ENCODE data around the gene CHN2.
"Not testable (repeated sequence)": the region's sequence is repeated elsewhere in the genome, so short reads cannot be mapped to it uniquely, and the experiment has no call there.

The CHN2 gene

DNA sequence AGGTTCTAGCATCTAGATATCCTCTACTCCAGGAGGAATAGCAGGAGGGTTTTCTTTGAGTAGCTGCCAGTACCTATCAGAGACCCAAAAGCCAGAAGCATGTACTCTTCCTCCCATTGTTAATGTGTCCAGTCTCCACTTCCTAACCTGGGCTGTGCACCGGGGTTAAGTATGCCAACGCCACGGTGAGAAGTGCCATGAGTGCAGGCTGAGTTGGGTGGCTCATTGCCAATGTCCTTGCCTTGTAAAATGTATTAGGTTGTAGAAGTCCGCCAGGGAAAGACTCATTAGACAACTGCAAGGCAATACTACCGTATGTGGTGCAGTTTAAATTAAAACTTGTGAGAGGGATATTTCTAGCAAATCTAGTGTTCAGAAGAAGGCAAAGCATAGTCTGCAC is 314.0 kb downstream of the CHN2 start:
- H3K9ac ChIP-seq (ENCODE audit: low read depth, low read length), result no peak overlapping the region
- no peaks in the 10 kb centered on the region for H3K9me3 ChIP-seq (ENCODE audit: control insufficient read depth, insufficient read depth, low read length)
- H3K4me1 ChIP-seq (ENCODE audit: insufficient read depth, low read length), result no peaks in the 10 kb centered on the region
- no peaks in the 10 kb centered on the region for H3K36me3 ChIP-seq (ENCODE audit: insufficient read depth, low read length)

DNA sequence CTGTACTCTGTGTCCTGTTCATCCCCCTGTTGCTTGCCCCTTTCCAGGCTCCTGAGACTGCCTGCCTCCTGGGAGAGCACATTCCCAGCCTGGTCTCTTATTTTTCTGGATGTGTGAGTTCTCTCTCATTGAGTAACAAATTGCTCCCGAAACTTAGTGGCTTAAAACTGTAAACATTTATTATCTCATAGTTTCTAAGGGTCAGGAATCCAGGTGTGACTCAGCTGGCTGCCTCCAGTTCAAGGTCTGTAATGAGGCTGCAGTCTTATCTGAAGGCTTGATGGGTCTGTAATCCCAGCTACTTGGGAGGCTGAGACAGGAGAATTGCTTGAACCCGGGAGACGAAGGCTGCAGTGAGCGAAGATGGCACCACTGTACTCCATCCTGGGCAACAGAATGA is 315.5 kb downstream of the CHN2 start:
- no peaks in the 10 kb centered on the region for H3K4me1 ChIP-seq (ENCODE audit: insufficient read depth, low read length)
- H3K9ac ChIP-seq (ENCODE audit: low read depth, low read length), result no peak overlapping the region
- no peaks in the 10 kb centered on the region for H3K36me3 ChIP-seq (ENCODE audit: insufficient read depth, low read length)
- no peaks in the 10 kb centered on the region for H3K9me3 ChIP-seq (ENCODE audit: control insufficient read depth, insufficient read depth, low read length)

DNA sequence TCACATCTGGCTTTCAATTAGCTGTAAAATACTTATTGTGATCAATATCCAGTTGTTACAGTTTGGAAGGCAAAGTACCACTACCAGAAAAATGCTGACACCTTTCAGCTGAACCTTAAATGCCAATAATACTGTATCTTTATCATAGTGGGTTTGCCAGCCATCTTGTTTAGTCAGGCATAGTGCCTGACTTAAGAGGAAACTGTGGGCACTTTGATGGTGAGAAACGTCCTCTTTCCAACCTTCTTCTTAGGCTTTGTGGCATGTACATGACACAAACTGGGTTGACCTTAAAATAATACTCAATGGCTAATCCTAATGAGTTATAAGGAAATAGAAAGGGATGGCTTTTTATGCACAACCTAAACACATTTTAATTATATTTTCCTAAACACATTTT is 316.8 kb downstream of the CHN2 start:
- Histone ChIP-seq H3K9me3 (ENCODE audit: control insufficient read depth, insufficient read depth, low read length) (no peaks in the 10 kb centered on the region), H3K4me1 (ENCODE audit: insufficient read depth, low read length) (no peaks in the 10 kb centered on the region), H3K9ac (ENCODE audit: low read depth, low read length) (no peak overlapping the region), H3K36me3 (ENCODE audit: insufficient read depth, low read length) (no peaks in the 10 kb centered on the region)

DNA sequence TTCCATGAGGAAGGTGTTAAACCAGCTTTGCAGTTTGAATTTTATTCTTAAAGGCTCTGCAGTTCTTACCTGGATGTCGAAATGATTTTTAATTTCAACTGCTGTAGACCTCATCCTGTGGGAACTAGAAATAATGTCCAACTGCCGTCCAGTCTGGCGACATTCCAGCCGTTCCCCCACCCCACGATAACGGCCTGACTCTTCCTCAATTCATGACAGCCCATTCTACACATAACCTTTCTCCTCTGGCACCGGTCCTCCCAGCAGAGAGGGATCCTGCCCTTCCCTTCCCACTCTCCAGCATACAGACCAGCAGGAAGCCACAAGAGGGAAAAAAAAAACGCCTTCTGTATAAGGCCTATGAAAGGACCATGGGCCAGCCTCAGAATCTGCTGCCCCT is 317.3 kb downstream of the CHN2 start:
- Histone ChIP-seq H3K9ac (ENCODE audit: low read depth, low read length) (no peak overlapping the region), H3K36me3 (ENCODE audit: insufficient read depth, low read length) (no peaks in the 10 kb centered on the region), H3K9me3 (ENCODE audit: control insufficient read depth, insufficient read depth, low read length) (no peaks in the 10 kb centered on the region), H3K4me1 (ENCODE audit: insufficient read depth, low read length) (no peaks in the 10 kb centered on the region)

DNA sequence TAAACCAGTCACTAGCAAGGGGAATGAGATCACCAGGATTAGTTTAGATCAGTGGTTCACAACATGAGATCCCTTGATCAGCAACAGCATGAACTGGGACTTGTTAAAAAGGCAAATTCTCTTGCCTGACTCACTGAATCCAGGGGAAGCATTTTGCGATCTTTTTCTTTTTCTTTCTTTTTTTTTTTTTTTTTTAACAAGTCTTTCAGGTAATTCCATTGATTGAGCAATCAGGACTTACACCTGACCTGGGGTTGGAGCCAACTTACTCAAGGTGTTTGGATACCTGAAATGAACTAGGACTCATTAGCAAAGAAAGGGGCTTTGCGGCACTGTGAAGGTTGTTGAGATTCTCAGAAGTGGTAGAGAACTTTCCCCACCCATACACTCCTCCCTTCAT is 321.9 kb downstream of the CHN2 start:
- H3K36me3 ChIP-seq (ENCODE audit: insufficient read depth, low read length), result no peaks in the 10 kb centered on the region
- H3K9me3 ChIP-seq (ENCODE audit: control insufficient read depth, insufficient read depth, low read length), result no peaks in the 10 kb centered on the region
- H3K9ac ChIP-seq (ENCODE audit: low read depth, low read length), result no peak overlapping the region
- H3K4me1 ChIP-seq (ENCODE audit: insufficient read depth, low read length), result no peaks in the 10 kb centered on the region

DNA sequence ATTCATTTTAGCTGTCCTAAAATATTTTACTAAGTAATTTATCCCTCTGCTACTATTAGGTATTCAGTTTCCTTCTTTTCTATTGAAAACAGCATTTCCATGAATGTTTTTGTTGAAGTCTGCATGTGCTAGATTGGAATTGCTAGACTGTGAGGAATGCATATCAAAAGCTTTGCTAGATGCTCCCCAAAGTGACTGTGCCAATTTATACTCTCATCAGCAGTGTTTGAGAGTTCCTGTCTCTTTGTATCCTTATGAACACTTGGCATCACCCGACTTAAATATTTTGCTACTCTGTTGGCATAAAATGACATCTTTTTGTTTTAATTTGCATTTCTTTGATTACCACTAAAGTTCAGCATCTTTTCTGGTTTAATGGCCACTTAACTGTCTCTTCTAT is 324.0 kb downstream of the CHN2 start:
- H3K9me3 ChIP-seq (ENCODE audit: control insufficient read depth, insufficient read depth, low read length), result no peaks in the 10 kb centered on the region; the same call in 1 of the 2 replicates
- H3K4me1 ChIP-seq (ENCODE audit: insufficient read depth, low read length), result no peaks in the 10 kb centered on the region
- no peak overlapping the region for H3K9ac ChIP-seq (ENCODE audit: low read depth, low read length)
- H3K36me3 ChIP-seq (ENCODE audit: insufficient read depth, low read length), result no peaks in the 10 kb centered on the region

DNA sequence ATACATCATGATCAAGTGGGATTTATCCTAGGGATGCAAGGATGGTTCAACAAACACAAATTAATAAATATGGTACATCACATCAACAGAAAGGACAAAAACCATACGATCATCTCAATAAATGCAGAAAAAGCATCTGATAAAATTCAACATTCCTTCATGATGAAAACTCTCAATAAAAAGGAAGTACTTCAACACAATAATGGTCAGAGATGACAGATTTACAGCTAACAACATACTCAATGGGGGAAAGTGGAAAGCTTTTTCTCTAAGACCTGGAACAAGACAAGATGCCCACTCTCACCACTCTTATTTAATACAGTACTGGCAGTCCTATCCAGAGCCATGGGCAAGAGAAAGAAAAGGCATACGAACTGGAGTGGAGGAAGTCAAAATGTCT is 329.2 kb downstream of the CHN2 start:
- no peaks in the 10 kb centered on the region; the same call in 1 of the 2 replicates for H3K9me3 ChIP-seq (ENCODE audit: control insufficient read depth, insufficient read depth, low read length)
- H3K36me3 ChIP-seq (ENCODE audit: insufficient read depth, low read length), result no peaks in the 10 kb centered on the region
- H3K9ac ChIP-seq (ENCODE audit: low read depth, low read length), result no peak overlapping the region
- H3K4me1 ChIP-seq (ENCODE audit: insufficient read depth, low read length), result no peaks in the 10 kb centered on the region

DNA sequence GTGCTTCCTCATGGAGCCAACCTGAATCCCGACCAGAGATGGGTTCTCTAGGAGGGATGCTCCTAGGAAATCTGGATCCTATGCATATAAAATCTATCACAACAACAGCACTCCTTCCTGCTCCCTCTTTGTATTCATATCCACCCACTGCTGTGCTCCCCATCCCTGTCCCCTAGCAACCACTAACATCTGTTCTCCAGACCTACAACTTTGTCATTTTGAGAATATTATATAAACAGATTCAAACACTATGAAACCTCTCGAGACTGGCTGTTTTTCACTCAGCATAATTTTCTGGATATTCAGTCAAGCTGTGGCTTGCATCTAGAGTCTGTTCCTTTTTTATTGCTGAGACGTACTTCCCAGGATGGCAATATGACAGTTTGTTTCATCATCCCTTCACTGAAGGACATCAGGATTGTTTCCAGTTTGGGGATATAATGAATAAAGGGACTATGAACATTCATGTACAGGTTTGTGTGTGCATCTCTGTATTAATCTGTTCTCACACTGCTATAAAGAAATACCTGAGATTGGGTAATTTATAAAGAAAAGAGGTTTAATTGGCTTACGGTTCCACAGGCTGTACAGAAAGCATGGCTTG is 333.0 kb downstream of the CHN2 start:
- Histone ChIP-seq H3K36me3 (ENCODE audit: insufficient read depth, low read length) (no peaks in the 10 kb centered on the region), H3K9me3 (ENCODE audit: control insufficient read depth, insufficient read depth, low read length) (no peaks in the 10 kb centered on the region), H3K4me1 (ENCODE audit: insufficient read depth, low read length) (no peaks in the 10 kb centered on the region), H3K9ac (ENCODE audit: low read depth, low read length) (no peak overlapping the region)

DNA sequence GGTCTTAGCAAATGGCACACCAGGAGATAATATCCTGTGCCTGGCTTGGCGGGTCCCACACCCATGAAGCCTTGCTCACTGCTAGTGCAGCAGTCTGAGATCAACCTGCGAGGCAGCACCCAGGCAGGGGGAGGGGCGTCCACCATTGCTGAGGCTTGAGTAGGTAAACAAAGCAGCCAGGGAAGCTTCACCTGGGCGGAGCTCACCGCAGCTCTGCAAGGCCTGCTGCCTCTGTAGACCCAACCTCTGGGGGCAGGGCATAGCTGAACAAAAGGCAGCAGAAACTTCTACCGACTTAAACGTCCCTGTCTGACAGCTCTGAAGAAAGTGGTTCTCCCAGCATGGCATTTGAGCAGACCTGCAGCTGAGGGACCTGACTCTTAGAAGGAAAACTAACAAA is 334.0 kb downstream of the CHN2 start:
- H3K4me1 ChIP-seq (ENCODE audit: insufficient read depth, low read length); H3K9me3 ChIP-seq (ENCODE audit: control insufficient read depth, insufficient read depth, low read length); H3K36me3 ChIP-seq (ENCODE audit: insufficient read depth, low read length); H3K9ac ChIP-seq (ENCODE audit: low read depth, low read length): not testable (repeated sequence)

Data from ES-I3 (cell line).